ENCODE data around the gene TBCD.

The TBCD gene

GRCh38 chr17:82752371-82753200, 721 bp downstream of the TBCD start:
- peak; percentile 55 for DNase-seq (ENCODE audit: extremely low spot score)
- no peak for TF ChIP-seq CTCF (IDR thresholded peaks at IDR 0.05; ENCODE audit: control extremely low read depth, extremely low read depth, low read depth, missing control alignments)
- POLR2A ChIA-PET = no interaction called here
- CTCF ChIA-PET = no interaction called here

DNA sequence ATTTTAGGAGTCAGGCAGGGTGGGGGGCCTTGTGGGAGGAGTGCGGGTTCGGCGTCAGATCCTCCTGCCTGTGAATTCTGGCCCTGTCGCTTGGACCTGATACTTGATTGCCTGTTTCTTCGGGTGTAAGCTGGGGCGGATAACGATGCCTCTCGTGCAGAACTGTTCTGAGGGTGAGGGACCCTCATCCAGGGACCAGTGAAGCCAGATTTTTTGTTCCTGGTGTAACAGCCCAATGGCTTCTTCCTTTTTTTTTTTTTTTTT, 1.3 kb downstream of the TBCD start:
- no peak for DNase-seq (ENCODE audit: extremely low spot score)
- ChIA-PET CTCF (interaction anchor here (1.3 kb wide), 1 partner anchor 22 kb away, joined by 3 read pairs; no protein-coding TSS in a partner anchor), POLR2A (no interaction called here)
- no peak for TF ChIP-seq CTCF (IDR thresholded peaks at IDR 0.05; ENCODE audit: control extremely low read depth, extremely low read depth, low read depth, missing control alignments)

DNA sequence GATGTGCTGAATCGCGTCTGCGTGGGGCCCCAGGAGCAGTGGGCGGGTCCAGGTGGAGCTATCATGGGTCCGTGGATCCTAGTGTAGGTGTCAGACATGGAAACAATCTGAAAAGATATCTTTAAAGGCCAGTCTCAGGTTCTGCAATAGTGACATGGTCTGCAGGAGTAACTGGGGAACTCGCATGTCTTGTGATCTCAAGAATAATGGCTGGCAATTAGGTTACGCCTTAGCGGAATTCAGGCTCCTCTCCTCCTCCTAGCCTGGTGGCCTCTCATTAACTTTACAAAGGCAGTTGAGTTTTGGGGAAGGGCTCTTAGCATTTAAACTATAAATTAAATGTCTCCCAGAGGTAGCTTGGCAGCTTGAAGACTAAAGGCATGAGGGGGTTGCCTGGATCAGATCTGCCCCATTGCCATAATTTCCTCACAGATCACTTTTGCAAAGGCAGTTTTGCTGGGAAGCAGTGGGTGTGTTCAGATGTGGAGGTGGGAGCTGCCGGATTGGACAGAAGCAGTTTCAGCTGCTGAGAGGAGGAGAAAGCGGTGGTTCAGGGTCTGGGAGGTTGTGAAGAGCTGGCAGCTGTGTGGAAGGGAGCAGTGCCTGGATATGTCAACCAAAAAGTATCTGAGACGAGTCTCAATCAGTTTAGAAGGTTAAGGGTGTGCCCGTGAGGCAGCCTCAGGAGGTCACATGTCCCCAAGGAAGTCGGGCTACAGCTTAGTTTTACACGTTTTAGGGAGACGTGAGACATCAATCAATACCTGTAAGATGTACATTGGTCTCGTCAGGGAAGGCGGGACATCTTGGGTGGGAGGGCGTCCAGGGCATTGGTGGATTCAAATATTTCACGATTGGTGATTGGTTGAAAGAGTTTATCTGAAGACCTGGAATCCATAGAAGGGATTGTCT, 2.7 kb downstream of the TBCD start:
- no peak for DNase-seq (ENCODE audit: extremely low spot score)
- ChIA-PET CTCF (interaction anchor here (0.8 to 1.3 kb wide), 2 partner anchors 11 to 21 kb away, joined by 3 read pairs; no protein-coding TSS in a partner anchor), POLR2A (no interaction called here)
- TF ChIP-seq CTCF (IDR thresholded peaks at IDR 0.05; ENCODE audit: control extremely low read depth, extremely low read depth, low read depth, missing control alignments) = no peak

GRCh38 chr17:82756166-82756565, 4.3 kb downstream of the TBCD start:
- POLR2A ChIA-PET = no interaction called here
- TF ChIP-seq CTCF (IDR thresholded peaks at IDR 0.05; ENCODE audit: control extremely low read depth, extremely low read depth, low read depth, missing control alignments) = no peak
- CTCF ChIA-PET = interaction anchor here (1.7 kb wide), 1 partner anchor 19 kb away, joined by 5 read pairs; no protein-coding TSS in a partner anchor
- no peak for DNase-seq (ENCODE audit: extremely low spot score)

GRCh38 chr17:82765371-82765770, 13.5 kb downstream of the TBCD start:
- POLR2A ChIA-PET = no interaction called here
- no peak for TF ChIP-seq CTCF (IDR thresholded peaks at IDR 0.05; ENCODE audit: control extremely low read depth, extremely low read depth, low read depth, missing control alignments)
- CTCF ChIA-PET = interaction anchor here (0.9 to 2.2 kb wide), 5 partner anchors 10 to 103 kb away, joined by 3 to 9 read pairs (median 7); no protein-coding TSS in a partner anchor
- no peak for DNase-seq (ENCODE audit: extremely low spot score)

DNA sequence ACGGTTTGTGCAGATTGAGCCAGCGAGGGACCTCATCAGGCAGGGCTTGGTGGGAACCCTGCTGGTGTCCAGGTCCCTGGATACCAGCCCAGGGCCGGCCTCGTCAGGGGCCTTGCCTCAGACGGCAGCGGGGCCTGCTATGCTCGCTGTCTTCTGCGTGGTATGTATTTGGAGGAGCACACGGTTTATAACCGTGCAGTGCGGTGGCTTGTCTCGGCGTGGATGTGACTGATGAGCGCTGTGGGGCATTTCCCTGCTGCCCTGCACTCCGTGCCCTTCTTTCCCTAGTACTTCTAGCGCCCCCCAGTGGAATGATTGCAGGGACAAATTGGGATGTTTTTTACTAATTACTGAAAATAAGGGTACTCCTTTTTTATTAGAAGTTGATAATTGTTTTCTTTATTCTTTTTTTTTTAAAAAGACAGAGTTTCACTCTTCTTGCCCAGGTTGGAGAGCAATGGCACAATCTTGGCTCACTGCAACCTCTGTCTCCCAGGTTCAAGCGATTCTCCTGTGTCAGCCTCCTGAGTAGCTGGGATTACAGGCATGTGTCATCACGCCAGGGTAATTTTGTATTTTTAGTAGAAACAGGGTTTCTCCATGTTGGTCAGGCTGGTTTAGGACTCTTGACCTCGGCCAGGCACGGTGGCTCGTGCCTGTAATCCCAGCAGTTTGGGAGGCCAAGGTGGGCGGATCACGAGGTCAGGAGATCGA, 15.3 kb downstream of the TBCD start:
- peak; percentile 58 for TF ChIP-seq CTCF (IDR thresholded peaks at IDR 0.05; ENCODE audit: control extremely low read depth, extremely low read depth, low read depth, missing control alignments)
- ChIA-PET POLR2A (no interaction called here), CTCF (interaction anchor here (0.7 to 2.9 kb wide), 9 partner anchors 9 to 100 kb away, joined by 3 to 17 read pairs (median 4); no protein-coding TSS in a partner anchor)
- DNase-seq (ENCODE audit: extremely low spot score) = peak; percentile 67
